HepG2 (cell line): ENCODE data around the gene OR7D2. TPM values are rescaled to one million over a fixed set of nuclear protein-coding genes. Genes with fewer than 3 reads are reported as not detected.

Source experiments
- ASH2L ChIP-seq: fragments of 300-600, 200-600 bp; sonication (generic); IDR thresholded peaks from 2 replicates; pipeline ENCODE4 v1.7.0; 2017; ENCODE audit warnings: low read depth, mild to moderate bottlenecking, moderate library complexity, mixed read lengths, low read length; ENCODE audit not compliant: insufficient read length
- CHCHD3 ChIP-seq: sonication (generic); formaldehyde crosslinking; IDR thresholded peaks from 2 replicates; pipeline ENCODE4 v1.8.0; 2022; ENCODE audit warnings: mild to moderate bottlenecking, missing genetic modification reagents, moderate library complexity
- HBP1 ChIP-seq: IDR thresholded peaks from 2 replicates; pipeline ENCODE4 v1.6.1; 2016; ENCODE audit warnings: low read depth, control low read depth
- KMT2A ChIP-seq: sonication (generic); formaldehyde crosslinking; IDR thresholded peaks from 2 replicates; pipeline ENCODE4 v1.4.0; 2020; ENCODE audit warnings: missing genetic modification reagents
- LBX2 ChIP-seq: sonication (generic); formaldehyde crosslinking; IDR thresholded peaks from 2 replicates; pipeline ENCODE4 v1.5.0; 2020; ENCODE audit warnings: missing genetic modification reagents, mild to moderate bottlenecking, borderline replicate concordance
- MAFF ChIP-seq: IDR thresholded peaks from 2 replicates; pipeline ENCODE4 v1.6.1; 2011; ENCODE audit warnings: low read depth, low read length, improper control_type of control experiment
- NFIB ChIP-seq: sonication (generic); formaldehyde crosslinking; IDR thresholded peaks from 2 replicates; pipeline ENCODE4 v1.9.0; 2021; ENCODE audit warnings: missing genetic modification reagents, mild to moderate bottlenecking, borderline replicate concordance
- ONECUT2 ChIP-seq: sonication (generic); formaldehyde crosslinking; IDR thresholded peaks from 2 replicates; pipeline ENCODE4 v1.4.0; 2020; ENCODE audit warnings: missing genetic modification reagents
- PHF8 ChIP-seq: sonication (generic); formaldehyde crosslinking; IDR thresholded peaks from 2 replicates; pipeline ENCODE4 v1.5.0; 2020; ENCODE audit warnings: missing genetic modification reagents
- RELA ChIP-seq: sonication (generic); formaldehyde crosslinking; IDR thresholded peaks from 2 replicates; pipeline ENCODE4 v1.4.0; 2020; ENCODE audit warnings: missing genetic modification reagents
- SNAPC5 ChIP-seq: sonication (generic); formaldehyde crosslinking; IDR thresholded peaks from 2 replicates; pipeline ENCODE4 v1.8.1; 2023; ENCODE audit warnings: mild to moderate bottlenecking, missing genetic modification reagents, borderline replicate concordance
- TEAD3 ChIP-seq: optimal IDR thresholded peaks from 2 replicates; pipeline ENCODE3; 2016; ENCODE audit warnings: borderline replicate concordance
- ZNF557 ChIP-seq: sonication (generic); formaldehyde crosslinking; IDR thresholded peaks from 2 replicates; pipeline ENCODE4 v1.4.0; 2020; ENCODE audit warnings: missing genetic modification reagents
- ZNF570 ChIP-seq: sonication (generic); formaldehyde crosslinking; IDR thresholded peaks from 2 replicates; pipeline ENCODE4 v1.4.0; 2020; ENCODE audit warnings: mild to moderate bottlenecking, missing genetic modification reagents, borderline replicate concordance
- ZNF766 ChIP-seq: sonication (generic); formaldehyde crosslinking; IDR thresholded peaks from 2 replicates; pipeline ENCODE4 v1.5.0; 2020; ENCODE audit warnings: missing genetic modification reagents, borderline replicate concordance
- ZUFSP ChIP-seq: sonication (generic); formaldehyde crosslinking; IDR thresholded peaks from 2 replicates; pipeline ENCODE4 v1.9.0; 2021; ENCODE audit warnings: missing genetic modification reagents, mild to moderate bottlenecking, borderline replicate concordance
- polyA plus RNA-seq, 8 experiments: library from polyadenylated mRNA; depleted of rRNA in 3 of 8; stranded (reverse) in 7 of 8; unstranded in 1 of 8; fragments of >200 nt; fragmentation: Illumina TruSeq in 4 of 8; extraction: Trizol in 4 of 8; gene quantifications; 2 replicates each; pipeline versions ENCODE4 v1.2.1 to v1.2.3, GENCODE V29; 2011 to 2016; ENCODE audit warnings: low read depth in 4 of 8, missing spikeins in 1 of 8, mixed read lengths in 1 of 8; ENCODE audit not compliant: insufficient read depth in 1 of 8
- total RNA-seq, 5 experiments: library from RNA; depleted of rRNA; stranded (reverse); fragments of >200 nt; fragmentation: Illumina TruSeq; extraction: Trizol; gene quantifications; 2 replicates each; pipeline ENCODE4 v1.2.3, GENCODE V29; 2016; ENCODE audit warnings: low read depth in 1 of 5
- TF ChIP-seq, protein P1 (sequence below): IDR thresholded peaks from 2 replicates; pipeline ENCODE4 v1.6.1; 2016; ENCODE audit warnings: low read depth
- TF ChIP-seq, protein P2 (sequence below): sonication (generic); formaldehyde crosslinking; IDR thresholded peaks from 2 replicates; pipeline ENCODE4 v1.8.0; 2022; ENCODE audit warnings: mild to moderate bottlenecking, missing genetic modification reagents
- TF ChIP-seq, protein P3 (sequence below): sonication (generic); formaldehyde crosslinking; IDR thresholded peaks from 2 replicates; pipeline ENCODE4 v1.4.0; 2020; ENCODE audit warnings: low read depth, mild to moderate bottlenecking, missing genetic modification reagents
- TF ChIP-seq, protein P4 (sequence below): sonication (generic); formaldehyde crosslinking; conservative IDR thresholded peaks from 2 replicates; pipeline ENCODE4 v1.8.0; 2022; ENCODE audit warnings: low read depth, missing genetic modification reagents

OR7D2 gene
- total and polyA plus RNA-seq, 2 of the 13 experiments (the other 11 are each of a cell fraction or from before 2014, with no cell fraction given): 0.07 TPM; not detected in 1

- TF ChIP-seq, protein P1, sequence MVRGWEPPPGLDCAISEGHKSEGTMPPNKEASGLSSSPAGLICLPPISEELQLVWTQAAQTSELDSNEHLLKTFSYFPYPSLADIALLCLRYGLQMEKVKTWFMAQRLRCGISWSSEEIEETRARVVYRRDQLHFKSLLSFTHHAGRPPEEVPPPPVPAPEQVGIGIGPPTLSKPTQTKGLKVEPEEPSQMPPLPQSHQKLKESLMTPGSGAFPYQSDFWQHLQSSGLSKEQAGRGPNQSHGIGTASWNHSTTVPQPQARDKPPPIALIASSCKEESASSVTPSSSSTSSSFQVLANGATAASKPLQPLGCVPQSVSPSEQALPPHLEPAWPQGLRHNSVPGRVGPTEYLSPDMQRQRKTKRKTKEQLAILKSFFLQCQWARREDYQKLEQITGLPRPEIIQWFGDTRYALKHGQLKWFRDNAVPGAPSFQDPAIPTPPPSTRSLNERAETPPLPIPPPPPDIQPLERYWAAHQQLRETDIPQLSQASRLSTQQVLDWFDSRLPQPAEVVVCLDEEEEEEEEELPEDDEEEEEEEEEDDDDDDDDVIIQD (CRISPR knock-in tag): peak; percentile 23; the same call in 1 of the 2 replicates
- TF ChIP-seq NFIB (CRISPR knock-in tag): no peak
- TF ChIP-seq ZNF557 (CRISPR knock-in tag): no peak
- no peak for TF ChIP-seq SNAPC5 (CRISPR knock-in tag)
- TF ChIP-seq, protein P2, sequence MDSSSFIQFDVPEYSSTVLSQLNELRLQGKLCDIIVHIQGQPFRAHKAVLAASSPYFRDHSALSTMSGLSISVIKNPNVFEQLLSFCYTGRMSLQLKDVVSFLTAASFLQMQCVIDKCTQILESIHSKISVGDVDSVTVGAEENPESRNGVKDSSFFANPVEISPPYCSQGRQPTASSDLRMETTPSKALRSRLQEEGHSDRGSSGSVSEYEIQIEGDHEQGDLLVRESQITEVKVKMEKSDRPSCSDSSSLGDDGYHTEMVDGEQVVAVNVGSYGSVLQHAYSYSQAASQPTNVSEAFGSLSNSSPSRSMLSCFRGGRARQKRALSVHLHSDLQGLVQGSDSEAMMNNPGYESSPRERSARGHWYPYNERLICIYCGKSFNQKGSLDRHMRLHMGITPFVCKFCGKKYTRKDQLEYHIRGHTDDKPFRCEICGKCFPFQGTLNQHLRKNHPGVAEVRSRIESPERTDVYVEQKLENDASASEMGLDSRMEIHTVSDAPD (CRISPR knock-in tag): no peak
- TF ChIP-seq MAFF: no peak
- TF ChIP-seq PHF8 (CRISPR knock-in tag): peak; percentile 94
- peak; percentile 41 for TF ChIP-seq TEAD3 (CRISPR knock-in tag)
- TF ChIP-seq, protein P3, sequence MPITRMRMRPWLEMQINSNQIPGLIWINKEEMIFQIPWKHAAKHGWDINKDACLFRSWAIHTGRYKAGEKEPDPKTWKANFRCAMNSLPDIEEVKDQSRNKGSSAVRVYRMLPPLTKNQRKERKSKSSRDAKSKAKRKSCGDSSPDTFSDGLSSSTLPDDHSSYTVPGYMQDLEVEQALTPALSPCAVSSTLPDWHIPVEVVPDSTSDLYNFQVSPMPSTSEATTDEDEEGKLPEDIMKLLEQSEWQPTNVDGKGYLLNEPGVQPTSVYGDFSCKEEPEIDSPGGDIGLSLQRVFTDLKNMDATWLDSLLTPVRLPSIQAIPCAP: no peak
- peak; percentile 85 for TF ChIP-seq KMT2A (CRISPR knock-in tag)
- no peak for TF ChIP-seq ONECUT2
- TF ChIP-seq ZNF570 (CRISPR knock-in tag): no peak
- TF ChIP-seq HBP1 (CRISPR knock-in tag): peak; percentile 91
- TF ChIP-seq LBX2 (CRISPR knock-in tag): no peak
- no peak for TF ChIP-seq ZNF766
- 0 out of 2 replicates have a peak, but pooled peaks have one; percentile 62 for TF ChIP-seq CHCHD3
- TF ChIP-seq, protein P4, sequence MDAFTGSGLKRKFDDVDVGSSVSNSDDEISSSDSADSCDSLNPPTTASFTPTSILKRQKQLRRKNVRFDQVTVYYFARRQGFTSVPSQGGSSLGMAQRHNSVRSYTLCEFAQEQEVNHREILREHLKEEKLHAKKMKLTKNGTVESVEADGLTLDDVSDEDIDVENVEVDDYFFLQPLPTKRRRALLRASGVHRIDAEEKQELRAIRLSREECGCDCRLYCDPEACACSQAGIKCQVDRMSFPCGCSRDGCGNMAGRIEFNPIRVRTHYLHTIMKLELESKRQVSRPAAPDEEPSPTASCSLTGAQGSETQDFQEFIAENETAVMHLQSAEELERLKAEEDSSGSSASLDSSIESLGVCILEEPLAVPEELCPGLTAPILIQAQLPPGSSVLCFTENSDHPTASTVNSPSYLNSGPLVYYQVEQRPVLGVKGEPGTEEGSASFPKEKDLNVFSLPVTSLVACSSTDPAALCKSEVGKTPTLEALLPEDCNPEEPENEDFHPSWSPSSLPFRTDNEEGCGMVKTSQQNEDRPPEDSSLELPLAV (CRISPR knock-in tag): no peak
- TF ChIP-seq ASH2L: peak; percentile 95
- TF ChIP-seq RELA: no peak
- TF ChIP-seq ZUFSP (CRISPR knock-in tag): no peak
Observed at GRCh38 chr19:9140159-9140874, 38.5 kb upstream of the OR7D2 start, which contains the start of gene ZNF317 (continued).
